Glutamatergic neuron (in vitro differentiated cells): ENCODE results near the gene ESRRA. TPM values are rescaled to one million over a fixed set of nuclear protein-coding genes. Genes with fewer than 3 reads are reported as not detected.
A peak's percentile ranks its signal among the peaks of the same experiment; 100 is the strongest.

Experiments used
- DNase-seq: peaks from one replicate; pipeline ENCODE4 v3.0.0; 2022
- H3K27ac Mint-ChIP-seq: one replicate; pipeline ENCODE4 v1.8.0; 2020; ENCODE audit warnings: mild to moderate bottlenecking, mixed read lengths, inconsistent platforms; ENCODE audit not compliant: unreplicated experiment
- H3K27me3 Mint-ChIP-seq: one replicate; pipeline ENCODE4 v1.8.0; 2020; ENCODE audit warnings: mild to moderate bottlenecking, moderate library complexity, mixed read lengths, inconsistent platforms; ENCODE audit not compliant: unreplicated experiment
- H3K36me3 Mint-ChIP-seq: one replicate; pipeline ENCODE4 v1.8.0; 2020; ENCODE audit warnings: mild to moderate bottlenecking, mixed read lengths, inconsistent platforms; ENCODE audit not compliant: unreplicated experiment
- H3K4me1 Mint-ChIP-seq: one replicate; pipeline ENCODE4 v1.8.0; 2020; ENCODE audit warnings: mild to moderate bottlenecking, low read depth, mixed read lengths, inconsistent platforms; ENCODE audit not compliant: unreplicated experiment
- H3K4me3 Mint-ChIP-seq: one replicate; pipeline ENCODE4 v1.8.0; 2020; ENCODE audit warnings: mild to moderate bottlenecking, mixed read lengths, inconsistent platforms; ENCODE audit not compliant: unreplicated experiment
- H3K9me3 Mint-ChIP-seq: one replicate; pipeline ENCODE4 v1.8.0; 2020; ENCODE audit warnings: mild to moderate bottlenecking, moderate library complexity, mixed read lengths, inconsistent platforms; ENCODE audit not compliant: unreplicated experiment
- CTCF ChIP-seq: fragments of 200-600 bp; sonication (generic); IDR thresholded peaks from one replicate; pipeline ENCODE4 v1.5.0; 2021; ENCODE audit not compliant: partially characterized antibody, unreplicated experiment
- total RNA-seq: library from RNA; stranded (reverse); fragmentation: NEBNext Ultra II Directional; extraction: Animal tissue kit (Norgen Biotek cat#: 25700); gene quantifications from one replicate; pipeline ENCODE4 v1.2.1, GENCODE V29; 2021; ENCODE audit not compliant: unreplicated experiment

ESRRA gene
- total RNA-seq, 1 donor from 2014 or later = 69.9 TPM

- DNase-seq = peak; percentile 85
- H3K9me3 Mint-ChIP-seq = peaks cover 2% of the 10 kb centered on the region
- peaks cover 6% of the 10 kb centered on the region for H3K4me1 Mint-ChIP-seq
- TF ChIP-seq CTCF = peak; percentile 33
- no peak overlapping the region for H3K27ac Mint-ChIP-seq
- no peaks in the 10 kb centered on the region for H3K36me3 Mint-ChIP-seq
- H3K4me3 Mint-ChIP-seq = peak overlapping the region; percentile 40
- peaks cover 11% of the 10 kb centered on the region for H3K27me3 Mint-ChIP-seq
Observed at GRCh38 chr11:64356498-64357411, 51.4 kb downstream of the ESRRA start.

GRCh38 chr11:64357446-64357845, 52.1 kb downstream of the ESRRA start:
- TF ChIP-seq CTCF = no peak
- DNase-seq = no peak
- Mint-ChIP-seq H3K36me3 (no peaks in the 10 kb centered on the region), H3K4me1 (peaks cover 6% of the 10 kb centered on the region), H3K27ac (no peak overlapping the region), H3K4me3 (no peak overlapping the region), H3K27me3 (peaks cover 11% of the 10 kb centered on the region), H3K9me3 (peaks cover 2% of the 10 kb centered on the region)

- no peak for TF ChIP-seq CTCF
- Mint-ChIP-seq H3K4me1 (peaks cover 6% of the 10 kb centered on the region), H3K9me3 (peaks cover 2% of the 10 kb centered on the region), H3K27ac (no peak overlapping the region), H3K27me3 (peaks cover 11% of the 10 kb centered on the region), H3K36me3 (no peaks in the 10 kb centered on the region), H3K4me3 (no peak overlapping the region)
- no peak for DNase-seq
Observed at GRCh38 chr11:64357904-64358535, 52.7 kb downstream of the ESRRA start.

GRCh38 chr11:64358536-64358906, 53.2 kb downstream of the ESRRA start:
- H3K27me3 Mint-ChIP-seq = peaks cover 11% of the 10 kb centered on the region
- DNase-seq = no peak
- H3K4me1 Mint-ChIP-seq = peaks cover 6% of the 10 kb centered on the region
- no peak overlapping the region for H3K4me3 Mint-ChIP-seq
- no peaks in the 10 kb centered on the region for H3K36me3 Mint-ChIP-seq
- H3K9me3 Mint-ChIP-seq = peaks cover 2% of the 10 kb centered on the region
- TF ChIP-seq CTCF = no peak
- H3K27ac Mint-ChIP-seq = no peak overlapping the region
